PC-9 (cell line): Measurements from ENCODE around the gene HCFC1R1.

Experiments used
- EZH2 ChIP-seq: fragments of 200-600 bp; sonication (generic); IDR thresholded peaks from 2 replicates; pipeline ENCODE4 v1.8.0; 2017; ENCODE audit warnings: antibody characterized with exemption, low read depth
- TF ChIP-seq, protein P1 (sequence below): fragments of 200-600 bp; sonication (generic); conservative IDR thresholded peaks from 2 replicates; pipeline ENCODE4 v1.6.1; 2017; ENCODE audit warnings: mixed run types, antibody characterized with exemption, mild to moderate bottlenecking, moderate library complexity

DNA sequence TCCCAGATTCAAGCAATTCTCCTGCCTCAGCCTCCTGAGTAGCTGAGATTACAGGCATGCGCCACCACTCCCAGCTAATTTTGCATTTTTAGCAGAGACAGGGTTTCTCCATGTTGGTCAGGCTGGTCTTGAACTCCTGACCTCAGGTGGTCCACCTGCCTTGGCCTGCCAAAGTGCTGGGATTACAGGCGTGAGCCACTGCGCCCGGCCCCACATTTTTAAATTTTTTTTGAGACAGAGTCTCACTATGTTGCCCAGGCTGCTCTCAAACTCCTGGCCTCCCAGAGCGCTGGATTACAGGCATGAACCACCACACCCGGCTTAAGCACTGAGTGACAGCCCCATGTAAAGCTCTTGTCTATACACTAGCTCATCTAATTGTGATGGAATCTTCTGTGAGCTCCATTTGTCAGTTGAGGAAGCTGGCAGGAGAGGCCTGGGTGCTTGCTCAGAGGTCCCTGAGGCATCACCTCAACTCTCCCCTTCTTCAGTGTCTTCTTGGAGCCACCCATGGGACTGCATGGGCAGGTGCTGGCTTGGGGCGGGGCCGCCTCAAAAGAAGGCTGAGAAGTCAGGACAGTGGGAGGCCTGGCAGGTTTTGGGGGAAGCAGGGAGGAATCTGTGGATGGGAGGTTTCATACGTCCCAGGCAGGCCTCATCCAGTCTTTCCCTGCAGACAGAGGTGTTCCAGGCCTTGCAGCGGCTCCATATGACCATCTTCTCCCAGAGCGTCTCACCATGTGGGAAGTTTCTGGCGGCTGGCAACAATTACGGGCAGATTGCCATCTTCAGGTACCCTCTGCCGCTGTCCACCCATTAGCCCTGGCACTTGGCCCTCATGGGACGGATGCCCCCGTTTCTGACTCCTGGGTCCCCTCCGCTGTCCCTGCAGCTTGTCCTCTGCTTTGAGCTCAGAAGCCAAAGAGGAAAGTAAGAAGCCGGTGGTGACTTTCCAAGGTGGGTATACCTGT lies 1.6 kb upstream of the HCFC1R1 start:
- TF ChIP-seq, protein P1, sequence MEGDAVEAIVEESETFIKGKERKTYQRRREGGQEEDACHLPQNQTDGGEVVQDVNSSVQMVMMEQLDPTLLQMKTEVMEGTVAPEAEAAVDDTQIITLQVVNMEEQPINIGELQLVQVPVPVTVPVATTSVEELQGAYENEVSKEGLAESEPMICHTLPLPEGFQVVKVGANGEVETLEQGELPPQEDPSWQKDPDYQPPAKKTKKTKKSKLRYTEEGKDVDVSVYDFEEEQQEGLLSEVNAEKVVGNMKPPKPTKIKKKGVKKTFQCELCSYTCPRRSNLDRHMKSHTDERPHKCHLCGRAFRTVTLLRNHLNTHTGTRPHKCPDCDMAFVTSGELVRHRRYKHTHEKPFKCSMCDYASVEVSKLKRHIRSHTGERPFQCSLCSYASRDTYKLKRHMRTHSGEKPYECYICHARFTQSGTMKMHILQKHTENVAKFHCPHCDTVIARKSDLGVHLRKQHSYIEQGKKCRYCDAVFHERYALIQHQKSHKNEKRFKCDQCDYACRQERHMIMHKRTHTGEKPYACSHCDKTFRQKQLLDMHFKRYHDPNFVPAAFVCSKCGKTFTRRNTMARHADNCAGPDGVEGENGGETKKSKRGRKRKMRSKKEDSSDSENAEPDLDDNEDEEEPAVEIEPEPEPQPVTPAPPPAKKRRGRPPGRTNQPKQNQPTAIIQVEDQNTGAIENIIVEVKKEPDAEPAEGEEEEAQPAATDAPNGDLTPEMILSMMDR: no peak
- TF ChIP-seq EZH2: no peak
